OCI-M1 (cell line): ENCODE data around the gene UNC45B.
A peak's percentile ranks its signal among the peaks of the same experiment; 100 is the strongest.
"Not testable (repeated sequence)": the region's sequence is repeated elsewhere in the genome, so short reads cannot be mapped to it uniquely, and the experiment has no call there.

Source experiments
- DNase-seq: peaks from one replicate; lab custom pipeline; 2025; lab: John Stamatoyannopoulos, UW

Gene UNC45B

GRCh38 chr17:35142467-35142796 lies 5.2 kb upstream of the UNC45B start:
- no peak for DNase-seq

- no peak for DNase-seq
Observed at GRCh38 chr17:35144840-35145239, 2.8 kb upstream of the UNC45B start.

- no peak for DNase-seq
Observed at GRCh38 chr17:35146214-35146833, 1.3 kb upstream of the UNC45B start.

GRCh38 chr17:35148144-35148543 lies 527 bp downstream of the UNC45B start:
- no peak for DNase-seq

- DNase-seq, result no peak
Observed at GRCh38 chr17:35149941-35150340, 2.3 kb downstream of the UNC45B start.

- DNase-seq, result not testable (repeated sequence)
Observed at GRCh38 chr17:35151080-35151479, 3.5 kb downstream of the UNC45B start.

GRCh38 chr17:35152421-35153140 lies 5.0 kb downstream of the UNC45B start:
- no peak for DNase-seq

- no peak for DNase-seq
Observed at GRCh38 chr17:35154196-35155165, 6.9 kb downstream of the UNC45B start.

- DNase-seq, result no peak
Observed at GRCh38 chr17:35155246-35155645, 7.6 kb downstream of the UNC45B start.

- DNase-seq, result no peak
Observed at GRCh38 chr17:35159940-35160339, 12.3 kb downstream of the UNC45B start.

GRCh38 chr17:35160354-35161201 lies 13.0 kb downstream of the UNC45B start:
- DNase-seq, result no peak

- DNase-seq, result peak; percentile 39
Observed at GRCh38 chr17:35161281-35161761, 13.7 kb downstream of the UNC45B start.

GRCh38 chr17:35162755-35163154 lies 15.1 kb downstream of the UNC45B start:
- DNase-seq, result no peak

GRCh38 chr17:35163886-35164285 lies 16.3 kb downstream of the UNC45B start:
- DNase-seq, result no peak

- no peak for DNase-seq
Observed at GRCh38 chr17:35164716-35165115, 17.1 kb downstream of the UNC45B start.

GRCh38 chr17:35166526-35166925 lies 18.9 kb downstream of the UNC45B start:
- no peak for DNase-seq

GRCh38 chr17:35167046-35167445 lies 19.4 kb downstream of the UNC45B start:
- no peak for DNase-seq

- no peak for DNase-seq
Observed at GRCh38 chr17:35167666-35168065, 20.0 kb downstream of the UNC45B start.

- DNase-seq, result no peak
Observed at GRCh38 chr17:35169835-35170363, 22.3 kb downstream of the UNC45B start.

GRCh38 chr17:35170968-35171771 lies 23.6 kb downstream of the UNC45B start:
- peak; percentile 75 for DNase-seq

GRCh38 chr17:35171834-35172233 lies 24.2 kb downstream of the UNC45B start:
- DNase-seq, result peak; percentile 70
